ENCODE results near the gene PLA2G4A.

Gene PLA2G4A

GRCh38 chr1:186828611-186829454 lies at the start of gene PLA2G4A:
TSS of gene PLA2G4A (plus strand) at chr1:186828949. CDS start at chr1:186854355, 25,406 bp downstream.
- TF ChIP-seq, protein P1, sequence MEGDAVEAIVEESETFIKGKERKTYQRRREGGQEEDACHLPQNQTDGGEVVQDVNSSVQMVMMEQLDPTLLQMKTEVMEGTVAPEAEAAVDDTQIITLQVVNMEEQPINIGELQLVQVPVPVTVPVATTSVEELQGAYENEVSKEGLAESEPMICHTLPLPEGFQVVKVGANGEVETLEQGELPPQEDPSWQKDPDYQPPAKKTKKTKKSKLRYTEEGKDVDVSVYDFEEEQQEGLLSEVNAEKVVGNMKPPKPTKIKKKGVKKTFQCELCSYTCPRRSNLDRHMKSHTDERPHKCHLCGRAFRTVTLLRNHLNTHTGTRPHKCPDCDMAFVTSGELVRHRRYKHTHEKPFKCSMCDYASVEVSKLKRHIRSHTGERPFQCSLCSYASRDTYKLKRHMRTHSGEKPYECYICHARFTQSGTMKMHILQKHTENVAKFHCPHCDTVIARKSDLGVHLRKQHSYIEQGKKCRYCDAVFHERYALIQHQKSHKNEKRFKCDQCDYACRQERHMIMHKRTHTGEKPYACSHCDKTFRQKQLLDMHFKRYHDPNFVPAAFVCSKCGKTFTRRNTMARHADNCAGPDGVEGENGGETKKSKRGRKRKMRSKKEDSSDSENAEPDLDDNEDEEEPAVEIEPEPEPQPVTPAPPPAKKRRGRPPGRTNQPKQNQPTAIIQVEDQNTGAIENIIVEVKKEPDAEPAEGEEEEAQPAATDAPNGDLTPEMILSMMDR (IDR thresholded peaks at IDR 0.05; ENCODE audit: low read depth, low read length) = no peak
- DNase-seq (ENCODE audit: low read depth, low spot score) = peak; percentile 87
- H3K4me3 ChIP-seq (ENCODE audit: low read depth, low read length) = peak within 1 kb of the TSS; percentile 61
- in situ Hi-C loops (cut with HindIII; ENCODE audit: low sequenced_read_pairs) = no loop called here

GRCh38 chr1:186780076-186780475 lies 48.7 kb upstream of the PLA2G4A start:
- no peak for DNase-seq (ENCODE audit: low read depth, low spot score)
- TF ChIP-seq, protein P1 (IDR thresholded peaks at IDR 0.05; ENCODE audit: low read depth, low read length) = no peak
- no peak overlapping the region for H3K4me3 ChIP-seq (ENCODE audit: low read depth, low read length)
- in situ Hi-C loops (cut with HindIII; ENCODE audit: low sequenced_read_pairs) = no loop called here

- DNase-seq (ENCODE audit: low read depth, low spot score) = no peak
- H3K4me3 ChIP-seq (ENCODE audit: low read depth, low read length) = no peak overlapping the region
- in situ Hi-C loops (cut with HindIII; ENCODE audit: low sequenced_read_pairs) = no loop called here
- TF ChIP-seq, protein P1 (IDR thresholded peaks at IDR 0.05; ENCODE audit: low read depth, low read length) = no peak
Observed at GRCh38 chr1:186781730-186782129, 47.0 kb upstream of the PLA2G4A start.

DNA sequence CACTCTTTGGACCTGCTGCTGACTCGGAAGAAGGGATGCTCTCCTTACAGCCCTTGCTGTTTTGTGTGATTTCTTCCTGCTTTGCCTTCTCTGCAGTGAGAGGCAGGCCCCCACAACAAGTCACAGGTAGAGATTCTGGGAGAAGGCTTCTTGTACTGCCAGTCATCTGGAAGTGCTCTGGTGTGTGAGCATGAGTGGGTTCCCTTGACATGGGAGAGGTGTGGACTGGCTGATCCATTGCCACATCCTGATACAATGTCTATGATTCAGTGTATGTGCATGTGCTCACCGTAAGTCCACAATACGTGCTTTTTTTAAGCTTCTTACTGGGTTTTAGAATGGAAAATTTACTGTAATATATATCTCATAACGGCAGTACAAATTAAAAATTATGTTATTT lies 46.0 kb upstream of the PLA2G4A start:
- H3K4me3 ChIP-seq (ENCODE audit: low read depth, low read length) = no peak overlapping the region
- in situ Hi-C loops (cut with HindIII; ENCODE audit: low sequenced_read_pairs) = no loop called here
- DNase-seq (ENCODE audit: low read depth, low spot score) = no peak
- TF ChIP-seq, protein P1 (IDR thresholded peaks at IDR 0.05; ENCODE audit: low read depth, low read length) = no peak

DNA sequence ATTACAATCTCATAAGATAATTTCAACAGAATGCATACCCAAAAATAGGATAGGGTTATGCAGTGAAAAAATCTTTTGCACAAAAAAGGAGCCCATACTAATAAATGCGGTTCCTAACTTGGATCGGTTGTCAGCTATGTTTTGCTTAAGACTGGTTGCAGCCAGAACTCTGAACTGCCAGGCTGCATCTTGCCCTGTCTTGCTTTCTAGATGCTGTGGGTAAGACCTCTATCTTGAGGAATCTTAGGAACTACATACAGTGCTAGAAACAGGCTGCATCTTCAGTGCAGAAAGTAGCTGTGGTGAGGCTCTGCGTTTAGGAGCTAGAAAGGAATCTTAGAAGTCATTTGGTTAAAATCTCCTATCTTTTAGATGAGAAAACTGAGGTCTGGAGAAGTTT lies 45.6 kb upstream of the PLA2G4A start:
- no peak overlapping the region for H3K4me3 ChIP-seq (ENCODE audit: low read depth, low read length)
- DNase-seq (ENCODE audit: low read depth, low spot score) = no peak
- in situ Hi-C loops (cut with HindIII; ENCODE audit: low sequenced_read_pairs) = no loop called here
- TF ChIP-seq, protein P1 (IDR thresholded peaks at IDR 0.05; ENCODE audit: low read depth, low read length) = no peak

- H3K4me3 ChIP-seq (ENCODE audit: low read depth, low read length) = no peak overlapping the region
- in situ Hi-C loops (cut with HindIII; ENCODE audit: low sequenced_read_pairs) = no loop called here
- TF ChIP-seq, protein P1 (IDR thresholded peaks at IDR 0.05; ENCODE audit: low read depth, low read length) = no peak
- no peak for DNase-seq (ENCODE audit: low read depth, low spot score)
Observed at GRCh38 chr1:186785503-186785902, 43.2 kb upstream of the PLA2G4A start.

Data from astrocyte of the spinal cord (primary cell).